Measurements from ENCODE around the gene UVSSA. TPM values are rescaled to one million over a fixed set of nuclear protein-coding genes. Genes with fewer than 3 reads are reported as not detected.

UVSSA gene
- polyA plus RNA-seq, 1 donor from 2014 or later: 13.3 TPM

DNA sequence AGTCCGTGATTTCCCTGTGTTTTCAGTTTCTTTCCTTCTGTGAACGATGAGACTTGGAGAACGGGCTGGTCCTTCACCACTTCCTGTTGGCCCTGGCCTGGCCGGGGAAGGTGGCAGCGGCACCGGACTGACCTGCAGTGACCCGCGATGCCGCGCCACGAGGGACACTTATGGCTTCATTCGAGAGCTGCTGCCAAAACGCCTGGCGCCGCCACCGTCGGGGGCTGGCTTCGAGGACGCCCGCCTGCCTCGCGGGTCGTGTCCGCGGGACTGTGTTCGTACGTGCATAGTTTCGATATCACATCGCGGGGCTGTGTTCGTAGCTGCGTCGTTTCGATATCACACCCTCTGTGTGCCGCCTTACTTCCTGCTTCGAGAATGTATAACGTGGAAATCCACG is 7.5 kb upstream of the UVSSA start:
- Histone ChIP-seq H3K4me2 (ENCODE audit: low read length) (no peak overlapping the region), H3K27me3 (ENCODE audit: insufficient read depth, low read depth, low read length) (no peaks in the 10 kb centered on the region), H3K9ac (ENCODE audit: low read length) (no peak overlapping the region), H3K27ac (ENCODE audit: low read length) (no peak overlapping the region), H3K9me2 (ENCODE audit: insufficient read depth, low read length) (no peaks in the 10 kb centered on the region), H3K9me3 (ENCODE audit: low read length) (no peaks in the 10 kb centered on the region), H4K20me1 (ENCODE audit: insufficient read depth) (no peaks in the 10 kb centered on the region), H3K36me3 (ENCODE audit: insufficient read depth, low read length) (peaks cover 10% of the 10 kb centered on the region), H3K79me2 (replicated peaks; ENCODE audit: insufficient read depth, low read length) (no peaks in the 10 kb centered on the region), H3F3A (ENCODE audit: insufficient read depth, low read length, poor library complexity, severe bottlenecking) (no peaks in the 10 kb centered on the region), H3K4me3 (ENCODE audit: low read length) (no peak overlapping the region), H2AFZ (ENCODE audit: low read depth, low read length) (no peak overlapping the region)
- no peak for TF ChIP-seq TAF1 (IDR thresholded peaks at IDR 0.05; ENCODE audit: low read depth)

DNA sequence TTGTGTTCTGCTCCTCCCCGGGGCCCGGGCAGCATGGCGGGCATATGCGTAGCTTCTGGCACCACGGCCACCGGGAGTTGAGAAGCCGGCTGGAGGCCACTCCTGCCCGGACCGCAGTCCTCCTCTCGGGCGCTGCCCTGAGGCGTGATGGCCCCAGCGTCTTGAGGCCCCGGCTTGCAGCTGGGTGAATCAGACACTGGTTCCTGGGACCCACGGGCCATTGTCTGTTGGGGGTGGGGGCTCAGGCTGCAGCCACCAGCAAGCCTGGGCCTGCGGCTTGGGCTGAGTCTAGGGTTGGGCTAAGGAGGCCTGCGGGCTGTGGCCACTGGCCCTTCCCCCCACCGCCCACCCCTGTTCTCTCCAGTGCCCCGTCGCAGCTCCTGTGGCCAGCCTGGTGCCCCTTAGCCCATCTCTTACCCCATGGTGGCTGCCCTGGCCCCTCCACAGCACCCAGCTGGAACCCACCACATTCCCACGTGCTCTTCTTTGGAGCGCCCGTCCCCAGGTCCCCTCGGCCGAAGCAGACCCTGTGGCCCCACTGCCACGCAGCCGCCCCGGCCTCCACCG is 6.7 kb upstream of the UVSSA start:
- TF ChIP-seq, protein P1, sequence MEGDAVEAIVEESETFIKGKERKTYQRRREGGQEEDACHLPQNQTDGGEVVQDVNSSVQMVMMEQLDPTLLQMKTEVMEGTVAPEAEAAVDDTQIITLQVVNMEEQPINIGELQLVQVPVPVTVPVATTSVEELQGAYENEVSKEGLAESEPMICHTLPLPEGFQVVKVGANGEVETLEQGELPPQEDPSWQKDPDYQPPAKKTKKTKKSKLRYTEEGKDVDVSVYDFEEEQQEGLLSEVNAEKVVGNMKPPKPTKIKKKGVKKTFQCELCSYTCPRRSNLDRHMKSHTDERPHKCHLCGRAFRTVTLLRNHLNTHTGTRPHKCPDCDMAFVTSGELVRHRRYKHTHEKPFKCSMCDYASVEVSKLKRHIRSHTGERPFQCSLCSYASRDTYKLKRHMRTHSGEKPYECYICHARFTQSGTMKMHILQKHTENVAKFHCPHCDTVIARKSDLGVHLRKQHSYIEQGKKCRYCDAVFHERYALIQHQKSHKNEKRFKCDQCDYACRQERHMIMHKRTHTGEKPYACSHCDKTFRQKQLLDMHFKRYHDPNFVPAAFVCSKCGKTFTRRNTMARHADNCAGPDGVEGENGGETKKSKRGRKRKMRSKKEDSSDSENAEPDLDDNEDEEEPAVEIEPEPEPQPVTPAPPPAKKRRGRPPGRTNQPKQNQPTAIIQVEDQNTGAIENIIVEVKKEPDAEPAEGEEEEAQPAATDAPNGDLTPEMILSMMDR (IDR thresholded peaks at IDR 0.05; ENCODE audit: poor library complexity, severe bottlenecking): no peak
- TF ChIP-seq RAD21 (conservative IDR thresholded peaks at IDR 0.05) (no peak), POLR2AphosphoS5 (IDR thresholded peaks at IDR 0.05) (no peak)
- H3K9me3 ChIP-seq (ENCODE audit: low read length): no peaks in the 10 kb centered on the region
- H3K36me3 ChIP-seq (ENCODE audit: insufficient read depth, low read length): peaks cover 10% of the 10 kb centered on the region
- H3K9me2 ChIP-seq (ENCODE audit: insufficient read depth, low read length): no peaks in the 10 kb centered on the region
- H3K9ac ChIP-seq (ENCODE audit: low read length): no peak overlapping the region
- no peak overlapping the region for H2AFZ ChIP-seq (ENCODE audit: low read depth, low read length)
- H3K79me2 ChIP-seq (replicated peaks; ENCODE audit: insufficient read depth, low read length): no peaks in the 10 kb centered on the region
- no peak overlapping the region for H3K4me2 ChIP-seq (ENCODE audit: low read length)
- no peaks in the 10 kb centered on the region for H3K27me3 ChIP-seq (ENCODE audit: insufficient read depth, low read depth, low read length)
- H3K4me3 ChIP-seq (ENCODE audit: low read length): no peak overlapping the region
- H3K27ac ChIP-seq (ENCODE audit: low read length): no peak overlapping the region
- no peaks in the 10 kb centered on the region for H4K20me1 ChIP-seq (ENCODE audit: insufficient read depth)
- H3F3A ChIP-seq (ENCODE audit: insufficient read depth, low read length, poor library complexity, severe bottlenecking): no peaks in the 10 kb centered on the region

DNA sequence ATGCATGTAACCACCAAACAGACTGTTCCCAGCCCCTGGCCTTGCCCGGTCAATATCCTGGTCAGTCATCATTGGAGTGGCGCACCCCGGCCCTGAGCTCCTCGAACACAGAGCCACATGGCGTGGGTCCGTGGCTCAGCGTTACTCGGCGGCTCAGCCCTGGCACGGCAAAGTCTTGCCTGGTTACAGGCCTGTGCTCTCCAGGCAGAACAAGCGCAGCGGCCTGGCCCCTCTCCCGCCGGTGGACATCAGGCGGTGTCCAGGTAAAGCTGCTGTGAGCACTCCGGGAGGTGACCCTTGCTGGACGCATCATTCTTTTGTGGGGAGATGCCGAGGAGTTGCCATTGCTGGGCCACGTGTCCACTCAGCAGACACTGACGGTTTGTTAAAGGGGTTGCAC is 6.1 kb upstream of the UVSSA start:
- Histone ChIP-seq H2AFZ (ENCODE audit: low read depth, low read length) (no peak overlapping the region), H3K79me2 (replicated peaks; ENCODE audit: insufficient read depth, low read length) (no peaks in the 10 kb centered on the region), H3K4me3 (ENCODE audit: low read length) (no peak overlapping the region), H3K9me3 (ENCODE audit: low read length) (no peaks in the 10 kb centered on the region), H4K20me1 (ENCODE audit: insufficient read depth) (no peaks in the 10 kb centered on the region), H3K4me2 (ENCODE audit: low read length) (no peak overlapping the region), H3K27me3 (ENCODE audit: insufficient read depth, low read depth, low read length) (no peaks in the 10 kb centered on the region), H3K27ac (ENCODE audit: low read length) (no peak overlapping the region), H3K9ac (ENCODE audit: low read length) (no peak overlapping the region), H3K9me2 (ENCODE audit: insufficient read depth, low read length) (no peaks in the 10 kb centered on the region), H3K36me3 (ENCODE audit: insufficient read depth, low read length) (peaks cover 10% of the 10 kb centered on the region), H3F3A (ENCODE audit: insufficient read depth, low read length, poor library complexity, severe bottlenecking) (no peaks in the 10 kb centered on the region)
- TF ChIP-seq, protein P1 (IDR thresholded peaks at IDR 0.05; ENCODE audit: poor library complexity, severe bottlenecking): no peak
- no peak for TF ChIP-seq MXI1 (conservative IDR thresholded peaks at IDR 0.05; ENCODE audit: poor library complexity, severe bottlenecking)
- TF ChIP-seq EP300 (conservative IDR thresholded peaks at IDR 0.05; ENCODE audit: poor library complexity, severe bottlenecking): no peak
- TF ChIP-seq EZH2 (IDR thresholded peaks at IDR 0.05; ENCODE audit: borderline replicate concordance, insufficient read depth, low read length, poor library complexity, severe bottlenecking): no peak
- TF ChIP-seq SMC3 (conservative IDR thresholded peaks at IDR 0.05; ENCODE audit: poor library complexity): no peak

Measured in neural cell (in vitro differentiated cells).